H1 (cell line): ENCODE measurements around the gene SPPL2B. TPM values are rescaled to one million over a fixed set of nuclear protein-coding genes. Genes with fewer than 3 reads are reported as not detected.
A peak's percentile ranks its signal among the peaks of the same experiment; 100 is the strongest.

Experiments
- CTCF ChIA-PET: fragments of 300-600 bp; sonication (Branson Sonifier 250); formaldehyde crosslinking; loops from one replicate; lab custom pipeline; 2021; ENCODE audit not compliant: partially characterized antibody; lab: Charles Lee
- POLR2A ChIA-PET: fragments of 300-600 bp; sonication (Branson Sonifier 250); formaldehyde crosslinking; loops from one replicate; lab custom pipeline; 2021; ENCODE audit warnings: inconsistent platforms; ENCODE audit not compliant: partially characterized antibody; lab: Charles Lee
- DNase-seq, 2 experiments: peaks; one replicate each; pipeline versions ENCODE4 v3.0.0 to v3.0.0-alpha.2; 2010 to 2022; ENCODE audit warnings: low spot score in 2 of 2, low read depth in 1 of 2, mixed read lengths in 1 of 2
- FAIRE-seq: peaks from 2 replicates; lab custom pipeline; 2011; peaks lifted over from hg19 to GRCh38; lab: Jason Lieb, UNC
- H2AFZ ChIP-seq: 2 replicates; pipeline ENCODE4 v1.8.1; 2012; ENCODE audit warnings: low read length, inconsistent platforms
- H2AK5ac ChIP-seq: 2 replicates; pipeline ENCODE4 v1.6.1; 2013; ENCODE audit warnings: low read depth, low read length
- H2BK120ac ChIP-seq: replicated peaks from 2 replicates; pipeline ENCODE3; 2013; ENCODE audit warnings: low read depth, low read length, inconsistent platforms
- H2BK12ac ChIP-seq: 2 replicates; pipeline ENCODE4 v1.6.1; 2013; ENCODE audit warnings: low read depth, low read length
- H2BK15ac ChIP-seq: 2 replicates; pipeline ENCODE4 v1.6.1; 2013; ENCODE audit warnings: low read length
- H2BK20ac ChIP-seq: 2 replicates; pipeline ENCODE4 v1.6.1; 2013; ENCODE audit warnings: low read length
- H2BK5ac ChIP-seq: 2 replicates; pipeline ENCODE4 v1.6.1; 2013; ENCODE audit warnings: low read depth, low read length
- H3K14ac ChIP-seq: 2 replicates; pipeline ENCODE4 v1.6.1; 2013; ENCODE audit warnings: inconsistent platforms; ENCODE audit not compliant: insufficient read length
- H3K18ac ChIP-seq: 2 replicates; pipeline ENCODE4 v1.6.1; 2013; ENCODE audit warnings: low read length; ENCODE audit errors: extremely low read depth
- H3K23ac ChIP-seq: 2 replicates; pipeline ENCODE4 v1.6.1; 2013; ENCODE audit warnings: inconsistent platforms; ENCODE audit not compliant: insufficient read length
- H3K23me2 ChIP-seq: 2 replicates; pipeline ENCODE4 v1.6.1; 2013; ENCODE audit warnings: low read depth, low read length
- H3K27ac ChIP-seq: 2 replicates; pipeline ENCODE4 v1.6.1; 2011; ENCODE audit warnings: low read depth, low read length, inconsistent platforms
- H3K27me3 ChIP-seq, 4 experiments: replicated peaks in 1 of 4; 1 replicate in 1 of 4; 2 replicates in 3 of 4; pipeline versions ENCODE4 v1.6.1 to v1.8.1; 2011 to 2013; ENCODE audit warnings: low read length in 3 of 4, mild to moderate bottlenecking in 3 of 4, inconsistent platforms in 2 of 4, mixed read lengths in 2 of 4, moderate library complexity in 1 of 4; ENCODE audit not compliant: control insufficient read depth in 3 of 4, insufficient read depth in 3 of 4; ENCODE audit errors: extremely low read depth in 1 of 4
- H3K36me3 ChIP-seq, 4 experiments: 2 replicates each; pipeline versions ENCODE4 v1.6.1 to v1.8.1; 2011 to 2013; ENCODE audit warnings: mild to moderate bottlenecking in 4 of 4, low read length in 3 of 4, moderate library complexity in 2 of 4, control low read depth in 1 of 4, inconsistent platforms in 1 of 4; ENCODE audit not compliant: insufficient read depth in 4 of 4, control insufficient read depth in 2 of 4
- H3K4ac ChIP-seq: replicated peaks from 2 replicates; pipeline ENCODE3; 2013; ENCODE audit warnings: low read length, low read depth, mixed read lengths, inconsistent platforms; ENCODE audit not compliant: insufficient read length
- H3K4me1 ChIP-seq, 4 experiments: replicated peaks in 1 of 4; 1 replicate in 1 of 4; 2 replicates in 3 of 4; pipeline versions ENCODE4 v1.6.1 to v1.8.1; 2011 to 2013; ENCODE audit warnings: low read length in 3 of 4, inconsistent platforms in 2 of 4, mixed read lengths in 1 of 4; ENCODE audit not compliant: insufficient read depth in 4 of 4, control insufficient read depth in 3 of 4
- H3K4me2 ChIP-seq, 2 experiments: 2 replicates each; pipeline versions ENCODE4 v1.6.1 to v1.8.1; 2011 to 2013; ENCODE audit warnings: low read depth in 2 of 2, low read length in 2 of 2, control low read depth in 1 of 2, inconsistent platforms in 1 of 2, mild to moderate bottlenecking in 1 of 2; ENCODE audit not compliant: insufficient read depth in 1 of 2
- H3K4me3 ChIP-seq, 4 experiments: fragments of 200-600, 300-600 bp in 1 of 4; sonication (generic), shearing (Covaris generic), sonication (Bioruptor Twin) in 1 of 4; 2 replicates each; pipeline versions ENCODE4 v1.5.1 to v1.8.1; 2011 to 2016; ENCODE audit warnings: low read length in 4 of 4, low read depth in 3 of 4, control low read depth in 2 of 4, inconsistent platforms in 2 of 4, mild to moderate bottlenecking in 2 of 4, mixed read lengths in 1 of 4, moderate library complexity in 1 of 4; ENCODE audit not compliant: insufficient read depth in 2 of 4; ENCODE audit errors: extremely low read depth in 1 of 4
- H3K56ac ChIP-seq: replicated peaks from 2 replicates; pipeline ENCODE3; 2013; ENCODE audit warnings: low read depth, mild to moderate bottlenecking, mixed read lengths, low read length, inconsistent platforms; ENCODE audit not compliant: insufficient read length
- H3K79me1 ChIP-seq: 2 replicates; pipeline ENCODE4 v1.6.1; 2013; ENCODE audit warnings: low read depth, low read length, control low read depth
- H3K79me2 ChIP-seq, 2 experiments: 2 replicates each; pipeline versions ENCODE4 v1.6.1 to v1.8.1; 2012 to 2013; ENCODE audit warnings: low read length in 2 of 2, mild to moderate bottlenecking in 2 of 2, inconsistent platforms in 1 of 2; ENCODE audit not compliant: insufficient read depth in 2 of 2, control insufficient read depth in 1 of 2
- H3K9ac ChIP-seq, 4 experiments: replicated peaks in 1 of 4; 1 replicate in 1 of 4; 2 replicates in 3 of 4; pipeline versions ENCODE4 v1.6.1 to v1.8.1; 2011 to 2013; ENCODE audit warnings: low read depth in 3 of 4, low read length in 3 of 4, control low read depth in 2 of 4, mild to moderate bottlenecking in 2 of 4, moderate library complexity in 2 of 4, inconsistent platforms in 1 of 4; ENCODE audit errors: extremely low read depth in 1 of 4
- H3K9me3 ChIP-seq, 2 experiments: 2 replicates each; pipeline versions ENCODE4 v1.6.1 to v1.8.1; 2012 to 2013; ENCODE audit warnings: mild to moderate bottlenecking in 2 of 2, moderate library complexity in 2 of 2, control low read depth in 1 of 2, inconsistent platforms in 1 of 2, low read depth in 1 of 2, low read length in 1 of 2, mixed read lengths in 1 of 2; ENCODE audit not compliant: insufficient read depth in 2 of 2
- H4K20me1 ChIP-seq, 2 experiments: replicated peaks in 1 of 2; 2 replicates each; pipeline versions ENCODE3 to v1.8.1; 2011 to 2013; ENCODE audit warnings: inconsistent platforms in 2 of 2, low read length in 2 of 2, mild to moderate bottlenecking in 1 of 2; ENCODE audit not compliant: insufficient read depth in 2 of 2, control insufficient read depth in 1 of 2
- H4K5ac ChIP-seq: 2 replicates; pipeline ENCODE4 v1.6.1; 2013; ENCODE audit warnings: low read length, low read depth, mixed read lengths, inconsistent platforms; ENCODE audit not compliant: insufficient read length
- H4K8ac ChIP-seq: 2 replicates; pipeline ENCODE4 v1.8.0; 2013; ENCODE audit warnings: mild to moderate bottlenecking, moderate library complexity, low read length, inconsistent platforms; ENCODE audit not compliant: insufficient read depth; ENCODE audit errors: extremely low read depth
- H4K91ac ChIP-seq: replicated peaks from 2 replicates; pipeline ENCODE3; 2013; ENCODE audit warnings: low read length, mixed read lengths, inconsistent platforms; ENCODE audit not compliant: insufficient read length
- ATF2 ChIP-seq: IDR thresholded peaks from 2 replicates; pipeline ENCODE4 v1.6.1; 2012; ENCODE audit warnings: low read length, inconsistent platforms
- ATF3 ChIP-seq: IDR thresholded peaks from 2 replicates; pipeline ENCODE4 v1.6.1; 2011; ENCODE audit warnings: low read depth, mild to moderate bottlenecking, low read length; ENCODE audit not compliant: insufficient read depth
- BCL11A ChIP-seq, 2 experiments: IDR thresholded peaks; one replicate each; pipeline ENCODE4 v1.6.1; 2011; ENCODE audit warnings: low read depth in 2 of 2, low read length in 2 of 2, mild to moderate bottlenecking in 2 of 2
- CEBPB ChIP-seq: IDR thresholded peaks from 2 replicates; pipeline ENCODE4 v1.6.1; 2012; ENCODE audit warnings: low read depth, low read length
- CREB1 ChIP-seq: IDR thresholded peaks from 2 replicates; pipeline ENCODE4 v1.6.1; 2012; ENCODE audit warnings: inconsistent platforms
- EGR1 ChIP-seq: IDR thresholded peaks from 2 replicates; pipeline ENCODE4 v1.6.1; 2011; ENCODE audit warnings: low read depth, low read length, borderline replicate concordance
- HDAC6 ChIP-seq: IDR thresholded peaks from one replicate; pipeline ENCODE4 v1.7.1; 2012; ENCODE audit warnings: low read depth, mild to moderate bottlenecking, inconsistent platforms, low read length, moderate library complexity
- POLR2A ChIP-seq, 2 experiments: IDR thresholded peaks; 1 replicate in 1 of 2; 2 replicates in 1 of 2; pipeline ENCODE4 v1.6.1; 2011; ENCODE audit warnings: low read depth in 2 of 2, low read length in 2 of 2, mild to moderate bottlenecking in 2 of 2; ENCODE audit errors: control extremely low read depth in 1 of 2
- TAF1 ChIP-seq: IDR thresholded peaks from 2 replicates; pipeline ENCODE4 v1.6.1; 2011; ENCODE audit warnings: mild to moderate bottlenecking, low read depth, low read length
- TEAD4 ChIP-seq: IDR thresholded peaks from 2 replicates; pipeline ENCODE4 v1.6.1; 2012; ENCODE audit warnings: low read depth, low read length, inconsistent platforms, mixed read lengths
- YY1 ChIP-seq: IDR thresholded peaks from 2 replicates; pipeline ENCODE4 v1.6.1; 2011; ENCODE audit warnings: low read depth, mild to moderate bottlenecking, low read length
- WGBS, 2 experiments: shearing (Covaris generic) in 1 of 2; methylation state at CpG; one replicate each; pipeline versions ENCODE4 v1.1.6 to v1.1.7; 2013 to 2015; ENCODE audit warnings: low lambda C conversion rate in 2 of 2, mixed read lengths in 2 of 2, inconsistent platforms in 1 of 2, low coverage in 1 of 2, missing lambda C conversion rate in 1 of 2; ENCODE audit not compliant: insufficient replicate concordance in 2 of 2, insufficient coverage in 1 of 2, insufficient read length in 1 of 2; ENCODE audit errors: extremely low coverage in 1 of 2, missing lambda C conversion rate in 1 of 2; 5-methylcytosine and 5-hydroxymethylcytosine counted together
- polyA plus RNA-seq, 7 experiments: library from polyadenylated mRNA; depleted of rRNA in 3 of 7; stranded (reverse) in 5 of 7; unstranded in 2 of 7; fragments of >200 nt in 5 of 7; fragments of 200-250 nt in 2 of 7; gene quantifications; 1 replicate in 5 of 7; 2 replicates in 1 of 7; 4 replicates in 1 of 7; pipeline versions ENCODE4 v1.2.1 to v1.2.3, GENCODE V29; 2011 to 2013; ENCODE audit warnings: missing spikeins in 2 of 7, mixed read lengths in 2 of 7
- total RNA-seq: library from RNA; stranded (reverse); fragmentation: NEBNext Ultra II Directional; extraction: Animal tissue kit (Norgen Biotek cat#: 25700); gene quantifications from 2 replicates; pipeline ENCODE4 v1.2.1, GENCODE V29; 2021

The SPPL2B gene
- total and polyA plus RNA-seq, 2 of the 8 experiments (the other 6 are each of a cell fraction or from before 2014, with no cell fraction given), result 34.8 to 55.7 TPM

- Histone ChIP-seq H3K4me3 (no peak overlapping the region), H4K20me1 (peaks cover 0 to 3% of the 10 kb centered on the region in 2 experiments), H3K4ac (no peak overlapping the region), H4K91ac (no peak overlapping the region), H2BK5ac (no peak overlapping the region), H3K23ac (no peak overlapping the region), H3K18ac (no peak overlapping the region), H3K56ac (no peak overlapping the region), H4K5ac (no peak overlapping the region), H3K36me3 (no peaks in the 10 kb centered on the region), H4K8ac (no peak overlapping the region), H3K9me3 (no peaks in the 10 kb centered on the region), H2BK120ac (no peak overlapping the region), H3K4me1 (peaks cover 0 to 19% (median 7%) of the 10 kb centered on the region in 4 experiments; a peak in 5 of 7 replicates), H3K9ac (no peak overlapping the region), H2BK12ac (no peak overlapping the region), H2AK5ac (no peak overlapping the region), H2AFZ (no peak overlapping the region), H3K14ac (no peak overlapping the region), H3K23me2 (peaks cover 2% of the 10 kb centered on the region; the same call in 1 of the 2 replicates), H3K79me2 (no peaks in the 10 kb centered on the region), H3K27me3 (peaks cover 7 to 46% (median 34%) of the 10 kb centered on the region in 4 experiments), H3K27ac (no peak overlapping the region), H3K4me2 (peak overlapping the region in 1 of 2 experiments; percentile 33; a peak in 1 of 4 replicates), H3K79me1 (no peaks in the 10 kb centered on the region), H2BK15ac (peak overlapping the region; percentile 29; the same call in 1 of the 2 replicates), H2BK20ac (0 out of 2 replicates have a peak overlapping the region, but pooled peaks have one; percentile 6)
- 87% methylated on average over 16 of the region's 17 CpGs; no CpG with 5 or more reads in 1 of the 2 experiments for WGBS, 2 experiments
- CTCF ChIA-PET, result interaction anchor here (0.9 to 2.4 kb wide), 4 partner anchors 8 to 54 kb away, joined by 3 to 6 read pairs (median 3); no protein-coding TSS in a partner anchor
- TF ChIP-seq ATF3, result no peak
- TF ChIP-seq POLR2A (IDR thresholded peaks at IDR 0.05; ENCODE audit: control extremely low read depth in 1 of 2, low read depth in 2 of 2, low read length in 2 of 2), result no peak
- no peak for TF ChIP-seq EGR1
- TF ChIP-seq BCL11A (IDR thresholded peaks at IDR 0.05; ENCODE audit: low read depth in 2 of 2, low read length in 2 of 2), result no peak
- no peak for TF ChIP-seq HDAC6
- no peak for TF ChIP-seq CREB1
- TF ChIP-seq CEBPB, result no peak
- TF ChIP-seq ATF2, result no peak
- no peak for TF ChIP-seq TEAD4
- TF ChIP-seq YY1, result no peak
- no peak for TF ChIP-seq TAF1
- no peak for FAIRE-seq
- no peak for DNase-seq
- POLR2A ChIA-PET, result interaction anchor here (0.9 to 4.4 kb wide), 9 partner anchors 11 to 157 kb away, joined by 3 to 16 read pairs (median 5); no protein-coding TSS in a partner anchor
Observed at GRCh38 chr19:2306971-2307370, 21.5 kb upstream of the SPPL2B start.
